HepG2 (cell line): ENCODE measurements around the gene YPEL5. TPM values are rescaled to one million over a fixed set of nuclear protein-coding genes. Genes with fewer than 3 reads are reported as not detected.
A peak's percentile ranks its signal among the peaks of the same experiment; 100 is the strongest.

Experiments
- BCLAF1 ChIP-seq: fragments of 450-650 bp; IDR thresholded peaks from 2 replicates; pipeline ENCODE4 v1.6.1; 2017; ENCODE audit warnings: mild to moderate bottlenecking
- CBX1 ChIP-seq: IDR thresholded peaks from one replicate; pipeline ENCODE4 v1.6.1; 2016; ENCODE audit warnings: antibody characterized with exemption, low read depth
- CHCHD3 ChIP-seq: sonication (generic); formaldehyde crosslinking; IDR thresholded peaks from 2 replicates; pipeline ENCODE4 v1.8.0; 2022; ENCODE audit warnings: mild to moderate bottlenecking, missing genetic modification reagents, moderate library complexity
- FOXK1 ChIP-seq: sonication (generic); formaldehyde crosslinking; IDR thresholded peaks from 2 replicates; pipeline ENCODE4 v1.4.0; 2020; ENCODE audit warnings: low read depth, missing genetic modification reagents, borderline replicate concordance
- FOXK2 ChIP-seq: fragments of 450-650 bp; IDR thresholded peaks from 2 replicates; pipeline ENCODE4 v1.6.1; 2016
- MAX ChIP-seq: IDR thresholded peaks from 2 replicates; pipeline ENCODE4 v1.6.1; 2012; ENCODE audit warnings: inconsistent platforms
- MIER3 ChIP-seq: IDR thresholded peaks from 2 replicates; pipeline ENCODE4 v1.6.1; 2016; ENCODE audit warnings: missing compliant biosample characterization, borderline replicate concordance
- MXD4 ChIP-seq: IDR thresholded peaks from 2 replicates; pipeline ENCODE4 v1.6.1; 2016; ENCODE audit warnings: mild to moderate bottlenecking, missing biosample characterization, missing genetic modification reagents
- RAD51 ChIP-seq: fragments of 450-650 bp; IDR thresholded peaks from 2 replicates; pipeline ENCODE4 v1.6.1; 2016; ENCODE audit warnings: borderline replicate concordance
- RARA ChIP-seq: IDR thresholded peaks from 2 replicates; pipeline ENCODE4 v1.6.1; 2016; ENCODE audit warnings: missing genetic modification reagents, missing compliant biosample characterization
- RBFOX2 ChIP-seq: fragments of 200-400 bp; formaldehyde crosslinking; IDR thresholded peaks from 2 replicates; pipeline ENCODE4 v1.6.1; 2017; ENCODE audit warnings: low read depth, mild to moderate bottlenecking, low read length
- TP53 ChIP-seq: sonication (generic); formaldehyde crosslinking; conservative IDR thresholded peaks from 2 replicates; pipeline ENCODE4 v1.4.0; 2020; ENCODE audit warnings: missing genetic modification reagents
- YEATS4 ChIP-seq: sonication (generic); formaldehyde crosslinking; IDR thresholded peaks from 2 replicates; pipeline ENCODE4 v1.4.0; 2020; ENCODE audit warnings: missing genetic modification reagents, borderline replicate concordance
- YY1 ChIP-seq: IDR thresholded peaks from 2 replicates; pipeline ENCODE4 v1.6.1; 2011; ENCODE audit warnings: low read length, low read depth, moderate library complexity, mild to moderate bottlenecking; ENCODE audit not compliant: insufficient read depth, insufficient replicate concordance
- ZBTB38 ChIP-seq: sonication (generic); formaldehyde crosslinking; IDR thresholded peaks from 2 replicates; pipeline ENCODE4 v1.5.1; 2020; ENCODE audit warnings: mild to moderate bottlenecking, missing genetic modification reagents
- ZFP1 ChIP-seq: IDR thresholded peaks from 2 replicates; pipeline ENCODE4 v1.6.1; 2016
- ZGPAT ChIP-seq: IDR thresholded peaks from 2 replicates; pipeline ENCODE4 v1.6.1; 2016; ENCODE audit warnings: mild to moderate bottlenecking
- ZNF335 ChIP-seq: sonication (generic); formaldehyde crosslinking; IDR thresholded peaks from 2 replicates; pipeline ENCODE4 v1.4.0; 2020; ENCODE audit warnings: missing genetic modification reagents
- ZNF501 ChIP-seq: sonication (generic); formaldehyde crosslinking; IDR thresholded peaks from 2 replicates; pipeline ENCODE4 v1.5.1; 2020; ENCODE audit warnings: mild to moderate bottlenecking, moderate library complexity, missing genetic modification reagents
- ZNF674 ChIP-seq: sonication (generic); formaldehyde crosslinking; IDR thresholded peaks from 2 replicates; pipeline ENCODE4 v1.5.0; 2020; ENCODE audit warnings: low read depth, mild to moderate bottlenecking, missing genetic modification reagents
- ZNF687 ChIP-seq: sonication (generic); formaldehyde crosslinking; IDR thresholded peaks from 2 replicates; pipeline ENCODE4 v1.5.1; 2020; ENCODE audit warnings: mild to moderate bottlenecking, missing genetic modification reagents, moderate library complexity
- ZNF891 ChIP-seq: sonication (generic); formaldehyde crosslinking; IDR thresholded peaks from 2 replicates; pipeline ENCODE4 v1.5.0; 2020; ENCODE audit warnings: mild to moderate bottlenecking, missing genetic modification reagents
- polyA plus RNA-seq, 8 experiments: library from polyadenylated mRNA; depleted of rRNA in 3 of 8; stranded (reverse) in 7 of 8; unstranded in 1 of 8; fragments of >200 nt; fragmentation: Illumina TruSeq in 4 of 8; extraction: Trizol in 4 of 8; gene quantifications; 2 replicates each; pipeline versions ENCODE4 v1.2.1 to v1.2.3, GENCODE V29; 2011 to 2016; ENCODE audit warnings: low read depth in 4 of 8, missing spikeins in 1 of 8, mixed read lengths in 1 of 8; ENCODE audit not compliant: insufficient read depth in 1 of 8
- total RNA-seq, 5 experiments: library from RNA; depleted of rRNA; stranded (reverse); fragments of >200 nt; fragmentation: Illumina TruSeq; extraction: Trizol; gene quantifications; 2 replicates each; pipeline ENCODE4 v1.2.3, GENCODE V29; 2016; ENCODE audit warnings: low read depth in 1 of 5

YPEL5 gene
- total and polyA plus RNA-seq, 2 of the 13 experiments (the other 11 are each of a cell fraction or from before 2014, with no cell fraction given): 12.7 to 49.7 TPM

GRCh38 chr2:30146337-30147195 is at the start of gene YPEL5 (continued):
- no peak for TF ChIP-seq BCLAF1
- peak; percentile 23 for TF ChIP-seq YY1
- peak; percentile 81 for TF ChIP-seq ZNF687
- TF ChIP-seq ZFP1: no peak
- TF ChIP-seq CHCHD3: no peak
- peak; percentile 99 for TF ChIP-seq MAX
- no peak for TF ChIP-seq TP53 (CRISPR knock-in tag)
- TF ChIP-seq ZGPAT (CRISPR knock-in tag): peak; percentile 63
- TF ChIP-seq ZNF335 (CRISPR knock-in tag): peak; percentile 81; the same call in 1 of the 2 replicates
- TF ChIP-seq RBFOX2: peak; percentile 84
- TF ChIP-seq CBX1: no peak
- TF ChIP-seq YEATS4 (CRISPR knock-in tag): peak; percentile 80
- peak; percentile 87 for TF ChIP-seq ZNF501 (CRISPR knock-in tag)
- peak; percentile 56 for TF ChIP-seq RARA
- TF ChIP-seq RAD51: no peak
- TF ChIP-seq FOXK1 (CRISPR knock-in tag): peak; percentile 99
- peak; percentile 60; the same call in 1 of the 2 replicates for TF ChIP-seq ZNF891
- TF ChIP-seq MXD4: peak; percentile 93
- peak; percentile 68; the same call in 1 of the 2 replicates for TF ChIP-seq MIER3 (CRISPR knock-in tag)
- peak; percentile 77 for TF ChIP-seq FOXK2
- peak; percentile 64; the same call in 1 of the 2 replicates for TF ChIP-seq ZBTB38 (CRISPR knock-in tag)
- TF ChIP-seq ZNF674 (CRISPR knock-in tag): peak; percentile 46; the same call in 1 of the 2 replicates
